ENCODE results near the gene ZFYVE21. TPM values are rescaled to one million over a fixed set of nuclear protein-coding genes. Genes with fewer than 3 reads are reported as not detected.
A peak's percentile ranks its signal among the peaks of the same experiment; 100 is the strongest.

Gene ZFYVE21
- total RNA-seq, 4 donors from 2014 or later: 69.5 to 134 (median 89.3) TPM

DNA sequence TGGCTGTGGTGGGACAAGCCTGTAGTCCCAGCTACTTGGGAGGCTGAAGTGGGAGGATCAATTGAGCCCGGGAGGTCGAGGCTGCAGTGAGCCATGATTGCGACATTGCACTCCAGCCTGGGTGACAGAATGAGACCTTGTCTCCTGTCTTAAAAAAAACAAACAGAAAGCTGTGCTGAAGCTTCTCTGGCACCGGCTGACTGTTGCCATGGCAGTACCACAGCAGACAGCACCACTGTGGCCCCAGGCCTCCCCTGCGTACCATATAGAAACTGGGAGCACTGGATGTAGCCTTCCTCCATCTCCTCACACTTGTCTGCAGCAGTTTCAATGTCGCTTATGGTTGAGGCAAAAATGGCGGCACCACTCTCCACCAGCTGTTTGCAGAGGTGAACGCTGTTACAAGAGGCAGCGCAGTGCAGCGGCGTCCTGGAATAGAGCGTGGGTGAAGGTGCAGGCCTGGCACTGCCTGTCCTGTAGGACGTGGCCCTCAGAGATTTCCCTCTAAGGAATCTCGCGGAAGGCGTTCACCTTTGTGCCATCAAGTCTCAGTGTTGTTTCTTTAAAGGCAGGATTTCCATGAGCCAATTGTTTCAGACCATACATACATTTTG lies 21.9 kb downstream of the ZFYVE21 start:
- peaks cover 8 to 99% (median 34%) of the 10 kb centered on the region in 3 donors for H3K36me3 ChIP-seq
- WGBS, 2 donors: 82 to 87% methylated on average over 7 to 11 of the region's 16 CpGs
- H3K9me3 ChIP-seq: no peaks in the 10 kb centered on the region
- TF ChIP-seq, protein P1, sequence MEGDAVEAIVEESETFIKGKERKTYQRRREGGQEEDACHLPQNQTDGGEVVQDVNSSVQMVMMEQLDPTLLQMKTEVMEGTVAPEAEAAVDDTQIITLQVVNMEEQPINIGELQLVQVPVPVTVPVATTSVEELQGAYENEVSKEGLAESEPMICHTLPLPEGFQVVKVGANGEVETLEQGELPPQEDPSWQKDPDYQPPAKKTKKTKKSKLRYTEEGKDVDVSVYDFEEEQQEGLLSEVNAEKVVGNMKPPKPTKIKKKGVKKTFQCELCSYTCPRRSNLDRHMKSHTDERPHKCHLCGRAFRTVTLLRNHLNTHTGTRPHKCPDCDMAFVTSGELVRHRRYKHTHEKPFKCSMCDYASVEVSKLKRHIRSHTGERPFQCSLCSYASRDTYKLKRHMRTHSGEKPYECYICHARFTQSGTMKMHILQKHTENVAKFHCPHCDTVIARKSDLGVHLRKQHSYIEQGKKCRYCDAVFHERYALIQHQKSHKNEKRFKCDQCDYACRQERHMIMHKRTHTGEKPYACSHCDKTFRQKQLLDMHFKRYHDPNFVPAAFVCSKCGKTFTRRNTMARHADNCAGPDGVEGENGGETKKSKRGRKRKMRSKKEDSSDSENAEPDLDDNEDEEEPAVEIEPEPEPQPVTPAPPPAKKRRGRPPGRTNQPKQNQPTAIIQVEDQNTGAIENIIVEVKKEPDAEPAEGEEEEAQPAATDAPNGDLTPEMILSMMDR (IDR thresholded peaks at IDR 0.05): no peak
- TF ChIP-seq POLR2A (IDR thresholded peaks at IDR 0.05): no peak
- DNase-seq: no peak
- intact Hi-C loops (cut with DNase I): no loop called here
- peak overlapping the region; percentile 50 to 92 (median 82) for H3K27ac ChIP-seq
- H3K27me3 ChIP-seq: no peaks in the 10 kb centered on the region
- no peak overlapping the region for H3K4me3 ChIP-seq
- H3K4me1 ChIP-seq: peaks cover 23 to 73% (median 48%) of the 10 kb centered on the region in 3 donors

GRCh38 chr14:103738166-103738565 lies 22.6 kb downstream of the ZFYVE21 start:
- 77 to 81% methylated on average over 10 of the region's 10 CpGs for whole genome bisulfite sequencing, 2 donors
- Histone ChIP-seq H3K4me3 (no peak overlapping the region), H3K36me3 (peaks cover 8 to 99% (median 30%) of the 10 kb centered on the region in 3 donors), H3K4me1 (peaks cover 23 to 68% (median 46%) of the 10 kb centered on the region in 3 donors), H3K27me3 (no peaks in the 10 kb centered on the region), H3K27ac (peak overlapping the region in 2 of 4 donors; percentile 50 to 92), H3K9me3 (no peaks in the 10 kb centered on the region)
- DNase-seq: no peak
- no peak for TF ChIP-seq POLR2A (IDR thresholded peaks at IDR 0.05)
- TF ChIP-seq, protein P1 (IDR thresholded peaks at IDR 0.05): no peak
- intact Hi-C loops (cut with DNase I): no loop called here

DNA sequence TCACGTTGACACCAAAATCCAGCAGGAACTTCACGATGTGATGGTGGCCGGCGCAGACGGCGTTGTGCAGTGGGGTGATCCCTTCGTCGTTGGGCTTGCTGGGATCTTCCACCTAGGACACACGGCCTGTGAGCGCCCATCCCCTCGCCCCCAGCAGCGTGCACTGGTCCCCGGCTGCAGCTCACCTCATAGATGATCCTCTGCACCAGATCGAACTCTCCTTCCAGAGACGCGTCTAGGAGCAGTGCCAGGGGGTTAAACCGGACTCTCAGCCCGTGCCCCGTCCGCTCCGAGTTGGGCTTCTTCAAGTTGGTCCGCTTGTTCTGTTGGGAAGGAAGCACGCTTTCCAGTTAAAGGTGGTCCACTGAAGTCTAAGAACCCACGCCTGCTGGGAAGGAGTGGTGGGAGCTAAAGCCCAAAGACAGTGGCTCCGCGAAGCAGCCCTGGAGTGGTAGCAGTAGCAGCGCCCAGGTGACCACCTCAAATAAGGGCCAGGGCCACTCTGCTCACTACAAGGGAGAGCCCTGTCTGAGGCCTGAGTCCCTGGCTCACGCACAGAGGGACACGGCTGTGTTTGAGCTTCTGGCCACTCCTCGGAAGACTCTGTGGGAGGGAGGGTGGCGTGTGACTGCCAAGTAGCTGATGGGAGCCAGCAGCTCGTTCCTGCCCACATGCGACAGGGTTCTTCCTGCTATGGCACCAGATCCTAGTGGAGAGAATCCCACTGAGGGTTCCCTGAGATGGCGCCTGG lies 23.3 kb downstream of the ZFYVE21 start:
- Histone ChIP-seq H3K27me3 (no peaks in the 10 kb centered on the region), H3K4me3 (no peak overlapping the region), H3K9me3 (no peaks in the 10 kb centered on the region), H3K4me1 (peaks cover 23 to 61% (median 39%) of the 10 kb centered on the region in 3 donors), H3K36me3 (peaks cover 8 to 99% (median 30%) of the 10 kb centered on the region in 3 donors), H3K27ac (peak overlapping the region in 2 of 4 donors; percentile 29 to 92)
- WGBS, 2 donors: 75 to 81% methylated on average over 22 of the region's 34 CpGs
- intact Hi-C loops (cut with DNase I): no loop called here
- no peak for DNase-seq
- no peak for TF ChIP-seq POLR2A (IDR thresholded peaks at IDR 0.05)
- TF ChIP-seq, protein P1 (IDR thresholded peaks at IDR 0.05): no peak

DNA sequence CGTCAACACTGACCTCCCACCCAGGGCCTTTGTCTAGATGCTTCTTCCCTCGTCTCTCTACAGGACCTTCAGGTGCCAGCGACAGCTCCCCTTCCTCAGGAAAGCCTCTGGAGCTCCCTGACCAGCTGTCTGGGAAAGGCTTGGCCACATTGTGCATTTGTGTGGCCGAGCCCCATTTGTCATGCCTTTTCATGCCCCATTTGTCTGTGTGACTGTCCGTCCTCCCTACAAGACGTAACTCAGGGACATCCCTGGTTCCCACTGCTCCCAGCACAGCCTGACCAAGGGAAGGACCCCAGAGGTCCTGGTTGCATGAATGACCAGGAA lies 23.8 kb downstream of the ZFYVE21 start:
- intact Hi-C loops (cut with DNase I): no loop called here
- Histone ChIP-seq H3K4me3 (no peak overlapping the region), H3K27me3 (no peaks in the 10 kb centered on the region), H3K4me1 (peaks cover 23 to 55% (median 34%) of the 10 kb centered on the region in 3 donors), H3K9me3 (no peaks in the 10 kb centered on the region), H3K27ac (peak overlapping the region in 2 of 4 donors; percentile 29 to 92), H3K36me3 (peaks cover 8 to 98% (median 24%) of the 10 kb centered on the region in 3 donors)
- 82 to 94% methylated on average over 3 to 4 of the region's 6 CpGs for WGBS, 2 donors
- DNase-seq: no peak
- TF ChIP-seq, protein P1 (IDR thresholded peaks at IDR 0.05): no peak
- no peak for TF ChIP-seq POLR2A (IDR thresholded peaks at IDR 0.05)
